Osteocyte (in vitro differentiated cells): ENCODE results near the gene RAB31. TPM values are rescaled to one million over a fixed set of nuclear protein-coding genes. Genes with fewer than 3 reads are reported as not detected.
A peak's percentile ranks its signal among the peaks of the same experiment; 100 is the strongest.
"Not testable (repeated sequence)": the region's sequence is repeated elsewhere in the genome, so short reads cannot be mapped to it uniquely, and the experiment has no call there.

Experiments
- DNase-seq: peaks from one replicate; pipeline ENCODE4 v3.0.0; 2021; ENCODE audit warnings: mixed read lengths; ENCODE audit not compliant: unreplicated experiment; ENCODE audit errors: extremely low spot score
- H3K27ac Mint-ChIP-seq: one replicate; pipeline ENCODE4 v1.8.0; 2021; ENCODE audit warnings: mild to moderate bottlenecking, mixed read lengths; ENCODE audit not compliant: unreplicated experiment
- H3K27me3 Mint-ChIP-seq: one replicate; pipeline ENCODE4 v1.8.0; 2021; ENCODE audit warnings: mixed read lengths; ENCODE audit not compliant: unreplicated experiment
- H3K36me3 Mint-ChIP-seq: one replicate; pipeline ENCODE4 v1.8.0; 2021; ENCODE audit warnings: mixed read lengths; ENCODE audit not compliant: unreplicated experiment
- H3K4me1 Mint-ChIP-seq: one replicate; pipeline ENCODE4 v1.8.0; 2021; ENCODE audit warnings: mixed read lengths; ENCODE audit not compliant: unreplicated experiment
- H3K4me3 Mint-ChIP-seq: one replicate; pipeline ENCODE4 v1.8.0; 2021; ENCODE audit warnings: mild to moderate bottlenecking, moderate library complexity, mixed read lengths; ENCODE audit not compliant: unreplicated experiment
- H3K9me3 Mint-ChIP-seq: one replicate; pipeline ENCODE4 v1.8.0; 2021; ENCODE audit warnings: mixed read lengths; ENCODE audit not compliant: unreplicated experiment
- total RNA-seq: library from RNA; stranded (reverse); gene quantifications from 2 replicates; pipeline ENCODE4 v1.2.1, GENCODE V29; 2021
- TF ChIP-seq, protein P1 (sequence below): fragments of 200-600 bp; sonication (generic); IDR thresholded peaks from 2 replicates; pipeline ENCODE4 v1.5.0; 2021; ENCODE audit warnings: antibody characterized with exemption, mild to moderate bottlenecking, moderate library complexity

Gene RAB31
- total RNA-seq, 1 donor from 2014 or later = 90.8 TPM

GRCh38 chr18:9766076-9766481, 58.0 kb downstream of the RAB31 start:
- TF ChIP-seq, protein P1, sequence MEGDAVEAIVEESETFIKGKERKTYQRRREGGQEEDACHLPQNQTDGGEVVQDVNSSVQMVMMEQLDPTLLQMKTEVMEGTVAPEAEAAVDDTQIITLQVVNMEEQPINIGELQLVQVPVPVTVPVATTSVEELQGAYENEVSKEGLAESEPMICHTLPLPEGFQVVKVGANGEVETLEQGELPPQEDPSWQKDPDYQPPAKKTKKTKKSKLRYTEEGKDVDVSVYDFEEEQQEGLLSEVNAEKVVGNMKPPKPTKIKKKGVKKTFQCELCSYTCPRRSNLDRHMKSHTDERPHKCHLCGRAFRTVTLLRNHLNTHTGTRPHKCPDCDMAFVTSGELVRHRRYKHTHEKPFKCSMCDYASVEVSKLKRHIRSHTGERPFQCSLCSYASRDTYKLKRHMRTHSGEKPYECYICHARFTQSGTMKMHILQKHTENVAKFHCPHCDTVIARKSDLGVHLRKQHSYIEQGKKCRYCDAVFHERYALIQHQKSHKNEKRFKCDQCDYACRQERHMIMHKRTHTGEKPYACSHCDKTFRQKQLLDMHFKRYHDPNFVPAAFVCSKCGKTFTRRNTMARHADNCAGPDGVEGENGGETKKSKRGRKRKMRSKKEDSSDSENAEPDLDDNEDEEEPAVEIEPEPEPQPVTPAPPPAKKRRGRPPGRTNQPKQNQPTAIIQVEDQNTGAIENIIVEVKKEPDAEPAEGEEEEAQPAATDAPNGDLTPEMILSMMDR = no peak
- no peaks in the 10 kb centered on the region for H3K9me3 Mint-ChIP-seq

GRCh38 chr18:9766740-9767139, 58.6 kb downstream of the RAB31 start:
- Mint-ChIP-seq H3K9me3 (no peaks in the 10 kb centered on the region), H3K27me3 (no peaks in the 10 kb centered on the region)

More at GRCh38 chr18:9766076-9766481, 58.0 kb downstream of the RAB31 start:
- DNase-seq = no peak
- peak overlapping the region; percentile 31 for H3K27ac Mint-ChIP-seq
- H3K27me3 Mint-ChIP-seq = no peaks in the 10 kb centered on the region
- peaks cover 36% of the 10 kb centered on the region for H3K4me1 Mint-ChIP-seq
- H3K4me3 Mint-ChIP-seq = no peak overlapping the region
- peaks cover 14% of the 10 kb centered on the region for H3K36me3 Mint-ChIP-seq

DNA sequence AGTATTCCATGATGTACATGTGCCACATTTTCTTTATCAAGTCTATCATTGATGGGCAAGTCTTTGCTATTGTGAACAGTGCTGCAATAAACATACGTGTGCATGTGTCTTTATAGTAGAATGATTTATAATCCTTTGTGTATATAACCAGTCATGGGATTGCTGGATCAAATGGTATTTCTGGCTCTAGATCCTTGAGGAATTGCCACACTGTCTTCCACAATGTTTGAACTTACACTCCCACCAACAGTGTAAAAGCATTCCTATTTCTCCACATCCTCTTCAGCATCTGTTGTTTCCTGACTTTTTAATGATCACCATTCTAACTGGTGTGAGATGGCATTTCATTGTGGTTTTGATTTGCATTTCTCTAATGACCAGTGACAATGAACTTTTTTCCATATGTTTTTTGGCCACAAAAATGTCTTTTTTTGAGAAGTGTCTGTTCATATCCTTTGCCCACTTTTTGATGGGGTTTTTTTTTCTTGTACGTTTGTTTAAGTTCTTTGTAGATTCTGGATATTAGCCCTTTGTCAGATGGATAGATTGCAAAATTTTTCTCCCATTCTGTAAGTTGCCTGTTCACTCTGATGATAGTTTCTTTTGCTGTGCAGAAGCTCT, 60.1 kb downstream of the RAB31 start:
- not testable (repeated sequence) for H3K27ac Mint-ChIP-seq, H3K9me3 Mint-ChIP-seq, DNase-seq, H3K4me3 Mint-ChIP-seq, H3K27me3 Mint-ChIP-seq
- Mint-ChIP-seq H3K36me3 (peaks cover 12% of the 10 kb centered on the region), H3K4me1 (peaks cover 51% of the 10 kb centered on the region)

More at GRCh38 chr18:9766740-9767139, 58.6 kb downstream of the RAB31 start:
- no peak for DNase-seq
- no peak overlapping the region for H3K27ac Mint-ChIP-seq
- TF ChIP-seq, protein P1 = no peak
- H3K4me3 Mint-ChIP-seq = no peak overlapping the region
- H3K36me3 Mint-ChIP-seq = peaks cover 14% of the 10 kb centered on the region
- H3K4me1 Mint-ChIP-seq = peaks cover 43% of the 10 kb centered on the region

DNA sequence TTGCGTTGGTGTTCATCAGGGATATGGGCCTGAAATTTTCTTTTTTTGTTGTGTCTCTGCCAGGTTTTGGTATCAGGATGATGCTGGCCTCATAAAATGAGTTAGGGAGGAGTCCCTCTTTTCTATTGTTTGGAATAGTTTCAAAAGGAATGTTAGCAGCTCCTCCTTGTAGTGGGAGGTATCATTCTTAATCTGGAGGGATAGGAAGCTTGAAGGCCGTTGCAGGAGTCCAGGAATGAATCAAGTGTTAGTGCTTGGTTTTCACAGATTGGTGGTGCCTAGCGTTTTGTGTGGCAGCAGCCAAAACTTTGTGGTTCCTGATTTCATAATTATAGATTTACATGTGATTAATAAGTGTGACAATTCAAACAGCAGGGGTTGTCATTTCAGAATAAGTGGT, 62.0 kb downstream of the RAB31 start:
- not testable (repeated sequence) for H3K4me3 Mint-ChIP-seq, H3K27me3 Mint-ChIP-seq, H3K36me3 Mint-ChIP-seq, H3K9me3 Mint-ChIP-seq, DNase-seq
- Mint-ChIP-seq H3K27ac (peak overlapping the region; percentile 45), H3K4me1 (peaks cover 51% of the 10 kb centered on the region)

GRCh38 chr18:9771261-9771976, 63.3 kb downstream of the RAB31 start:
- Mint-ChIP-seq H3K4me3 (no peak overlapping the region), H3K27ac (peak overlapping the region; percentile 87), H3K27me3 (no peaks in the 10 kb centered on the region), H3K36me3 (peaks cover 13% of the 10 kb centered on the region), H3K4me1 (peaks cover 41% of the 10 kb centered on the region), H3K9me3 (no peaks in the 10 kb centered on the region)
- peak; percentile 93 for DNase-seq
- TF ChIP-seq, protein P1 = peak; percentile 95

DNA sequence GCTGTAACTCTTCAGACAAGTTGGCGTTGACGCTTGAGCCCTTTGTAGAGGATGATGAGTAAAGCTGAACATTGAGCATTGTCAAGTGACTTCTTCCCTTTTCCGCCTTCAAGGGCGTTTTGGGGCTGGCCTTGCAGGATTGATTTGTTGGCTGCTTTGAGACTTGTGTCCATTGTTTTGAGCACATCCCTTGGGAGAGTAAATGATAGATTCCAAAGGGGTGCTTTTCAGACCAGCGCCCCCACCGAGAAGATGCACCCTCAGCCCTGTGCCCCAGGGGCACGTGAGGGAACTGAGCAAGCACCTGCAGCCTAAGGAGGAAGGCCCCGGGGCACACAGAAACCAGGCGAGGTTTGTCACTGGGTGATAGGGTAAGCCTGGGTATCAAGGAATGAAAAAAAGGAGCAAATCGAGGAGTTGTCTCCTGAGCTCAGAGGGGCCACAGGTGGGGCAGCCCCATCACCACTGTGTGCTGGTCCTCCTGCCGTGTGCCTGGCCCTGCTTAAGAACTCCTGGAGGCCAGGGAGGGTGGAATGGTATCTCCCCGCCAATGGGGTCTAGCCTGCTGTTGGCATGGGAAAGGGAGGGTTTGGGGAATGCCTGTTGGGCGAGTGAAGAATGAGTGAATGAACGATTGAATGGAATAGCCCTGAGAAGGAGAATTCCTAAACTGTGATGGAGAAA, 64.0 kb downstream of the RAB31 start:
- H3K9me3 Mint-ChIP-seq = no peaks in the 10 kb centered on the region
- DNase-seq = no peak
- H3K27ac Mint-ChIP-seq = peak overlapping the region; percentile 20
- peaks cover 13% of the 10 kb centered on the region for H3K36me3 Mint-ChIP-seq
- no peaks in the 10 kb centered on the region for H3K27me3 Mint-ChIP-seq
- no peak overlapping the region for H3K4me3 Mint-ChIP-seq
- TF ChIP-seq, protein P1 = no peak
- peaks cover 40% of the 10 kb centered on the region for H3K4me1 Mint-ChIP-seq
